Epithelial cell of proximal tubule (primary cell): Measurements from ENCODE around the gene PSMG3. TPM values are rescaled to one million over a fixed set of nuclear protein-coding genes. Genes with fewer than 3 reads are reported as not detected.
"Not testable (repeated sequence)": the region's sequence is repeated elsewhere in the genome, so short reads cannot be mapped to it uniquely, and the experiment has no call there.

ENCODE experiments used
- DNase-seq: peaks from one replicate; pipeline ENCODE4 v3.0.0-alpha.2; 2011; ENCODE audit warnings: low read depth
- H3K4me3 ChIP-seq: 2 replicates; pipeline ENCODE4 v1.5.1; 2011; ENCODE audit warnings: low read depth, mild to moderate bottlenecking, low read length
- total RNA-seq: library from RNA; depleted of rRNA; stranded (reverse); fragments of >200 nt; gene quantifications from 2 replicates; pipeline ENCODE4 v1.2.3, GENCODE V29; 2015
- TF ChIP-seq, protein P1 (sequence below): conservative IDR thresholded peaks from 2 replicates; pipeline ENCODE4 v1.5.1; 2012; ENCODE audit warnings: low read depth, mild to moderate bottlenecking, low read length

PSMG3 gene
- total RNA-seq, 1 donor from 2014 or later: 55.4 TPM

DNA sequence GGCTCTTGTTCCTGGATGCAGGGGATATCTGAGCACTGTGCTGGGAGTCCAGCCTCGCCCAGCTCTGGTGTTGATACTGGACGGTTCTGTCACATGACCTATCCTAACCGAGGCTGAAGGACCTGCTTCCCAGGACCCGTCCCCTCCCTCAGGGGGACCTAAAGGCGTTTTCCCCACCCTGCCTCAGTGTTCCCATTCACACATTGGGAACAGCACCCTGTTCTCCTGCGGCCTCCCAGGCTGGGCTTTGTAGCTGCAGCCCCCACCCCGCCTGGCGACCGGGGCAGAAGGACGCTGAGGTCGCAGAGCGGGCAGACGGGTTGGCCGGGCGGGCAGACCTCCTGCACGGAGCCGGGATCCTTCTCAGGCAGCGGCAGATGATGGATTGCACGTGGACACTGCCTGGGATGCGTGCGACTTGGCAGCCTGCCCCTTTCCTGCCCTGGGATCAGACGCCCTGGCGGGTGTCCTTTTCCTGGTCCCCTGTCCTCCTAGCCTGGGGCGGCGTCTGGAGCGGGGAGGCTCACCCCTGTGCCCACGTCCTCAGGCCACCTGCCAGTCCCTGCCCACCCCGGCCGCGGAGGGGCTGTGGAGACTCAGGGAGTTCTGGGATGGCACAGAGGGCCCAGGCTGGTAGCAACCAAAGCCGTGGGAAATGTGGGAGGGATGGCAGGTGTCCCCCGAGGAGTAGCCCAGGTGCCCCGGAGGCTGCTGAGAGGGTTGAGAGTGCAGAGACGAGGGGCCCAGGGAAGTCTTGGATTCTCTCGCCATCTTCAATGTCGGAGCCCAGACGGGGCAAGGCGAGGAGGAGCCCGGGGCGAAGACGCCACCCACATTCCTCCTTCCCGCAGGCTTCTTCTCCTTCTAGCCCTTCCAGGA, 17.2 kb upstream of the PSMG3 start:
- no peak for DNase-seq
- TF ChIP-seq, protein P1, sequence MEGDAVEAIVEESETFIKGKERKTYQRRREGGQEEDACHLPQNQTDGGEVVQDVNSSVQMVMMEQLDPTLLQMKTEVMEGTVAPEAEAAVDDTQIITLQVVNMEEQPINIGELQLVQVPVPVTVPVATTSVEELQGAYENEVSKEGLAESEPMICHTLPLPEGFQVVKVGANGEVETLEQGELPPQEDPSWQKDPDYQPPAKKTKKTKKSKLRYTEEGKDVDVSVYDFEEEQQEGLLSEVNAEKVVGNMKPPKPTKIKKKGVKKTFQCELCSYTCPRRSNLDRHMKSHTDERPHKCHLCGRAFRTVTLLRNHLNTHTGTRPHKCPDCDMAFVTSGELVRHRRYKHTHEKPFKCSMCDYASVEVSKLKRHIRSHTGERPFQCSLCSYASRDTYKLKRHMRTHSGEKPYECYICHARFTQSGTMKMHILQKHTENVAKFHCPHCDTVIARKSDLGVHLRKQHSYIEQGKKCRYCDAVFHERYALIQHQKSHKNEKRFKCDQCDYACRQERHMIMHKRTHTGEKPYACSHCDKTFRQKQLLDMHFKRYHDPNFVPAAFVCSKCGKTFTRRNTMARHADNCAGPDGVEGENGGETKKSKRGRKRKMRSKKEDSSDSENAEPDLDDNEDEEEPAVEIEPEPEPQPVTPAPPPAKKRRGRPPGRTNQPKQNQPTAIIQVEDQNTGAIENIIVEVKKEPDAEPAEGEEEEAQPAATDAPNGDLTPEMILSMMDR: no peak
- no peak overlapping the region for H3K4me3 ChIP-seq

GRCh38 chr7:1586126-1586826, 16.4 kb upstream of the PSMG3 start:
- no peak overlapping the region for H3K4me3 ChIP-seq
- no peak for DNase-seq
- TF ChIP-seq, protein P1: no peak

DNA sequence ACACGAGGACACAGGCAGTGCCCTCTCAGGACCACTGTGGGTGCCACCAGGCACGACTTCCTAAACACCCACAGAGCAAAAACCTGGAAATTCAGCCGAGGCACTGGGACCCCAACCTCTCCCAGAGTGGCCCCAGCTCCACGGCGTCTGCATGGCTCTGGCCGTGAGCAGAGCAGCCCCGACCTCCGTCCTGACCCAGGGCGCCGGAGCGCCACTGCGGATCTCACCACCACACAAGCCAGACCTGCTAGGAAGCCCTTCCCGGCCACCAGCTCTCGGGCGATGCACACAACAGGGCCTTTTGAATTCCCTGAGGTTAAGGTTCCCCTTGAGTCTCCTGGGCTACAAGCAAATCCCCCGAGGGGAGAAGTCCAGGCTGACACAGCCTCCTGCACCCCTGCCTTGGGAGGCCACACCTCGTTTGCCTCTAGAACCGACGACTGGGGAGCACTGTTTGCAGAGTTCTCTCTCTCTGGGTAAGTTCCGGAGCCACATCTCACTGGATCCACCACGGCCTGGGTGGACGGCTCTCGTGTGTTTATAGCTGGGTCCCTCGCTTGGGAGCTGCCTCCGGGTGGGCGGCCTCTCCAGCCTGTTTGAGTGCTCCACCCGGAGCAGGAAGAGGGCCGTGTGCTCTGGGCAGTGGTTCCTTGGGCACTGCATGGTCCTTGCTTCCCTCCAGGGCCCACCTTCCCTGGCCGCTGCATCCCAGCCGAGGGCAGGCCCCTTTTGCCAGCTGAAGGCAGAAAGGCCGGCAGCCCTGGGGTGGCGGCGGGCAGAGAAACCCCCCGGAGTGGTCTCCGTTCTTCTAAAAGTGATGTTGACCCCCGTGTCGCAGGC, 15.5 kb upstream of the PSMG3 start:
- TF ChIP-seq, protein P1: no peak
- no peak overlapping the region for H3K4me3 ChIP-seq
- no peak for DNase-seq

- DNase-seq: no peak
- TF ChIP-seq, protein P1: no peak
- no peak overlapping the region for H3K4me3 ChIP-seq
Measured at GRCh38 chr7:1584700-1585099, 14.9 kb upstream of the PSMG3 start.

GRCh38 chr7:1583241-1583930, 13.6 kb upstream of the PSMG3 start:
- DNase-seq, H3K4me3 ChIP-seq: not testable (repeated sequence)

- no peak for DNase-seq
- TF ChIP-seq, protein P1: no peak
- no peak overlapping the region for H3K4me3 ChIP-seq
Measured at GRCh38 chr7:1580422-1581030, 10.7 kb upstream of the PSMG3 start.
